ENCODE measurements around the gene BTAF1.

Gene BTAF1

GRCh38 chr10:92052741-92053140, 129.2 kb downstream of the BTAF1 start:
- TF ChIP-seq CTCF (IDR thresholded peaks at IDR 0.05; ENCODE audit: extremely low read depth, missing control alignments): no peak
- DNase-seq (ENCODE audit: low spot score): no peak

- no peak for TF ChIP-seq CTCF (IDR thresholded peaks at IDR 0.05; ENCODE audit: extremely low read depth, missing control alignments)
- DNase-seq (ENCODE audit: low spot score): no peak
Measured at GRCh38 chr10:92054807-92055206, 131.2 kb downstream of the BTAF1 start.

- no peak for TF ChIP-seq CTCF (IDR thresholded peaks at IDR 0.05; ENCODE audit: extremely low read depth, missing control alignments)
- DNase-seq (ENCODE audit: low spot score): no peak
Measured at GRCh38 chr10:92062273-92062672, 138.7 kb downstream of the BTAF1 start.

- no peak for DNase-seq (ENCODE audit: low spot score)
- no peak for TF ChIP-seq CTCF (IDR thresholded peaks at IDR 0.05; ENCODE audit: extremely low read depth, missing control alignments)
Measured at GRCh38 chr10:92064506-92064905, 140.9 kb downstream of the BTAF1 start.

- DNase-seq (ENCODE audit: low spot score): no peak
- TF ChIP-seq CTCF (IDR thresholded peaks at IDR 0.05; ENCODE audit: extremely low read depth, missing control alignments): no peak
Measured at GRCh38 chr10:92066386-92066785, 142.8 kb downstream of the BTAF1 start.

- TF ChIP-seq CTCF (IDR thresholded peaks at IDR 0.05; ENCODE audit: extremely low read depth, missing control alignments): no peak
- DNase-seq (ENCODE audit: low spot score): no peak
Measured at GRCh38 chr10:92068900-92069299, 145.3 kb downstream of the BTAF1 start.

GRCh38 chr10:92074126-92074887, 150.7 kb downstream of the BTAF1 start:
- no peak for DNase-seq (ENCODE audit: low spot score)
- no peak for TF ChIP-seq CTCF (IDR thresholded peaks at IDR 0.05; ENCODE audit: extremely low read depth, missing control alignments)
